GM12892 (cell line): ENCODE measurements around the gene PSG5.
"Not testable (repeated sequence)": the region's sequence is repeated elsewhere in the genome, so short reads cannot be mapped to it uniquely, and the experiment has no call there.

ENCODE experiments used
- POLR2A ChIP-seq: IDR thresholded peaks from 2 replicates; pipeline ENCODE4 v1.6.1; 2011; ENCODE audit warnings: low read depth, low read length, control low read depth
- POLR2AphosphoS5 ChIP-seq: IDR thresholded peaks from 2 replicates; pipeline ENCODE4 v1.6.1; 2011; ENCODE audit warnings: low read depth, low read length, control low read depth
- TAF1 ChIP-seq: IDR thresholded peaks from 2 replicates; pipeline ENCODE4 v1.6.1; 2011; ENCODE audit warnings: low read depth, mild to moderate bottlenecking, control low read depth, low read length, borderline replicate concordance

- TF ChIP-seq POLR2A, TAF1, POLR2AphosphoS5: not testable (repeated sequence)
Measured at GRCh38 chr19:43179569-43180147, 6.7 kb downstream of the PSG5 start.
